Measurements from ENCODE around the gene STK26.
"Not testable (repeated sequence)": the region's sequence is repeated elsewhere in the genome, so short reads cannot be mapped to it uniquely, and the experiment has no call there.

Gene STK26

DNA sequence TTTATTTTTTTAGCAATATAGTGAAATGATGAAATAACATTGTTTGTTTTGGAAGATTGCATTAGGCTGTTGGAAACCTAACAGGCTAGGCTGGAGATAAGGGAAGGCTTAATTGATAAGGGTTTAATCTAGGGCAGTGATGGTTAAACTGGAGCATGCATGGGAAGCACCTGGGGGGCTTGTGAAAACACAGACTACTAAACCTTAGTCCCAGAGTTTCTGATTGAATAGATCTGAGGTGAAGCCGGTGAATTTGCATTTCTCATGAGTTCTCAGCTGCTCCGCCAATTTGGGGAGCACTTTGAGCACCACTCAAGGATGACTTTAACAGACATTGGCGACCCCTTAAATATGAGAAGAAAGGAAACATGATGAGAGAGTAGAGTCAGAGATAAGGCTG is 11.5 kb downstream of the STK26 start:
- no peak for DNase-seq (ENCODE audit: extremely low read depth in 1 of 2, low read depth in 1 of 2)

DNA sequence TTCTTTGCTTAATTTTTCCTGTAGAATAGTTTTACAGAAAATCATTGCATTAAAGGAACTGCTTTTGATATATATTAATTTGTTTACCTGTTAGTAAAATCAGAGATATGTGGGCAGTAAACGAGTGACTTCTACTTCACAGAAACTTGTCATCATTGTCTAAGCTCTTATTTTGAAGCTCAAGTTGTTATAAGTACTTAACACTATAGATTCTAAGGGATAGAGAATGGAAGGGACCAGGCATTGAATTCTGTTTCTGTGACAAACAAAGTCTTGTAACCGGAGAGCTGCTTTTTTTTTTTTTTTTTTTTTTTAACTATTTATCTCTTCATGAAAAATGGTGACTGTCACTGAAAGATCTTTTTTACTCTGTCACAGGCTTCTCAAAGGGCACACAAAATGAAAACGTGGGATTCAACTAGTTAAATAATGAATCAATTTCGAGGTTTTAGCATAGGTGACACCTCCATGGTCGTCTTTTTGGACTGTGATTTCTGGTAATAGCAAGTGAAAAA is 14.4 kb downstream of the STK26 start:
- DNase-seq (ENCODE audit: extremely low read depth in 1 of 2, low read depth in 1 of 2): no peak

DNA sequence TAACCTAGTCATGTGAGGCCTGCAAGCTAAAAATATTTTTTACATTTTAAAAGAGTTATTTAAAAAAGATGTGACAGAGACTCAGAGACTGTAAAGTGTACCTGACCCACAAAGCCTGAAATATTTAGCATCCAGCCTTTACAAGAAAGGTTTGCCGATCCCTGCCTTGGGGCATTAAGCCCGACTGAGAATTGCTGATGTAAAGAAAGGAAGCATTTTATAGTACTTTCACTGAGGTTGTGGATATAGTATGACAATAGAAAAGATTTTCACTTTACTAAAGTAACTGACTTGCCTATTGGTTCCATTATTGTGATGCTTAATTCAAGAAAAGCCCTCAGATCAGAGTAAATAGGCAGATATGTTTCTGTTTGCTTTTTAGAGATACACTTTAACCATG is 17.0 kb downstream of the STK26 start:
- no peak for DNase-seq (ENCODE audit: extremely low read depth in 1 of 2, low read depth in 1 of 2)

DNA sequence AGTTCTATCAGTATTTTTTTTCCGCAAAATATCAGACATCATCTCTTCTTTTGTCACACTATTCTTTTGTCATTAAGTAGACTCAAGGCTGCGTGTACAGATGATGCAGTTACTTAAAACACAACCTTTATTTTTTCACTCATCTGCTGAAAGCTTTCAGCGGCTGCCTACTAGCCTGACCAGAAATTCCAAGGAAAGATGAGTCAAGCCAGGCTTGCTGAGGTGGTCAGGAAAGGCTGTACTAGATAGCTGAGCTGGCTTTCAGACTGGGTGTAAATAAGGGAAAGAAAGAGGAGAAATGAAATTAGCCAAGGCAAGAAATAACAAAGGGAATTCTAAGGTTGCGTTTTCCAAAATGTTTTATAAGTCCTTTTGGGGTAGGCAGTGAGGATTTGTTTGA is 17.9 kb downstream of the STK26 start:
- no peak for DNase-seq (ENCODE audit: extremely low read depth in 1 of 2, low read depth in 1 of 2)

DNA sequence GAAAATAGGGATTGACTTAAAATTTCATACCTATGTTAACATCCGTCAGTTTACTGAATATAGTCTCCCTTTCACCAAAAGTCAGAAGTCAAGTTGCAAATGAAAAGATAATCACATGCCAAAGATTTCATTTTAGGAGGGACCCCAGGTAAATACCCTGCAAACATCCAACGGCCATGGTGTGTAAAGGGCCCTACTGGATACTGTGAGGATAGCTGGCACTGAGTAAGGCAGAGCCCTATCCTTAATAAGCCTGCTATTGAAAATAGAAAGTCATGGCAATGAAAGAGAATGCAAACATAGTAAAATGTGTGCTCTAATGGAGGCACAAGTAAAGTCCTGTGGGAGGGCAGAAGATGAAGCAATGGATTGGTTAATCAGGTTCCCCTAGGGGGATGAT is 20.9 kb downstream of the STK26 start:
- no peak for DNase-seq (ENCODE audit: extremely low read depth in 1 of 2, low read depth in 1 of 2)

DNA sequence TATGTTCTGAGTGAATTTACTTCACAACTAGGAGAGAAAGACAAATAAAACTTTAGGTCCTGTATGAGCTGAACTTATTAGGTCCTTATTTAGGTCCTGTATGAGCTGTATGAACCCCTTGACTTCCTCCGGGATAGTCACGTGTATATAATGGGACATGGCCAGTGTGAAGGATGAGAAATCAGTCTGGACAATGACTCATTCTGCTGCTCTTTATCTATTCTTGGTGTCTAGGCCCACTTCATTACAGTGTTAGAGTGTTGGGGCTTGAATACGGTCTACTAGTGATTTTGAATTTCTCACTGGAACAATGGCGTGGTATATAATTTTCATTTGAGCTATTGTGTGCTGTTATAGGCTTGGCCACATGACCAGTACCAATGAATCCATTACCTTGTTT is 21.9 kb downstream of the STK26 start:
- no peak for DNase-seq (ENCODE audit: extremely low read depth in 1 of 2, low read depth in 1 of 2)

DNA sequence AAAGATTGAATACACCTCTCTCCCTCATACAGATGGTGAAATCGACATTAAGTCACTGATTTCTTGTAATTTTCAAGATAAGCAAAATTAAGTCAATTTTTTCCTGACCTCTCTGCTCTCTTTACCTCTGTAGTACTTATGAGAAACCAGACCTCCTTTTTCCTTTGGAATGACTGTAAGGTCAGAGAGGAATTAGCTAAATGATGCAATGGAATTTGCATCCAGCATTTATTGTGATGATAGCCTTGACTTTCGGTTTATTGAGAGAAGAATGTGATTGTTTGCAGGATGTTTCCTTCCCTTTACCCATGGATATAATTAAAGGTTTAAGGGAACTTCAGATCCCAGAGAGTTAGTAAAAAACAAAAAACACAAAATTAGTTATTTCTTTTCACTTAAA is 22.4 kb downstream of the STK26 start:
- no peak for DNase-seq (ENCODE audit: extremely low read depth in 1 of 2, low read depth in 1 of 2)

DNA sequence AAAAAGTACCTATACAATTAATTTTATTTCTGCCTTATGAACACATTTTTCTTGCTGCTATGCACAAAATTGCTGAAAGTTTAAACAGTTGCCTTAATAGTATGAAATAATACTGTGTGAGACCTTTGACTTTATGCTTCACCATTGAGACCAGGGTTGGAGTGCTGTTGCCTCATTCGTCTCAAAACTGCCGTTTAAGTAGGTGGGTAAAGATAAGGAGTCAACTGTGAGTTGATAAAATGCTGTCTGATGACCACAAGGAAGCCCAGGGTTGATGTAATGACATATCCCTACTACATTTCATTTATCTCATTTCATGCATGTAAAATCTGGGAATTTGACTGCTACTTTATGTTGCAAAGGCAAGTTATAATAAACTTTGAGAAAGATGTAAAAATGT is 23.4 kb downstream of the STK26 start:
- DNase-seq (ENCODE audit: extremely low read depth in 1 of 2, low read depth in 1 of 2): no peak

DNA sequence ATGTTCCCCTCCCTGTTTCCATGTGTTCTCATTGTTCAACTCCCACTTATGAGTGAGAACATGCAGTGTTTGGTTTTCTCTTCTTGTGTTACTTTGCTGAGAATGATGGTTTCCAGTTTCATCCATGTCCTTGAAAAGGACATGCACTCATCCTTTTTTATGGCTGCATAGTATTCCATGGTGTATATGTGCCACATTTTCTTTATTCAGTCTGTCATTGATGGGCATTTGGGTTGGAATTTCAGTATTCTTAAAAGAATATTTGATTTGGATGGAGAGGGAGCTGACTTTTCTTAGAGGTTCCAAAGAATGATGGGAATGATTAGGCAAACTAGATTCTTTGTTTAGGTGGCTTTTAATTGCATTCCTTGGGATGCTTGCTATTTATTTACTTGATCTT is 28.7 kb downstream of the STK26 start:
- DNase-seq (ENCODE audit: extremely low read depth in 1 of 2, low read depth in 1 of 2): not testable (repeated sequence)

DNA sequence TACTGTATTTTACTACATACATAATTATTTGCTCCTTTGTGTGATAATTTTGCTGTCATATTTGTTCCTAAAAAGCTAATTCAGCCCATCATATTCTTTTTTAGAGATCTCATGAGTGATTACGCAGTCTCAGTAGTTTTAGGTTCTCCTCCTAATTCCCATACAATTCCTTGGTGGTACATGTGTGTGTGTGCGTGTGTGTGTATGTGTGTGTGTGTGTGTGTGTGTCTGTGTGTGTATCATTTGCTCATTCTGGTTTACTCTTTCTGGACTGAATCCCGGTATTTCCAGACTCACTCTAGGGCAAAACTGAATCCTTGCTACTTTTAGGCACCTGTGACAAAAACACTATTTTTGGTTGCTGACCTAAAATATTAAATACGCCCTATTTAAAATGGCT is 34.9 kb downstream of the STK26 start:
- DNase-seq (ENCODE audit: extremely low read depth in 1 of 2, low read depth in 1 of 2): no peak

DNA sequence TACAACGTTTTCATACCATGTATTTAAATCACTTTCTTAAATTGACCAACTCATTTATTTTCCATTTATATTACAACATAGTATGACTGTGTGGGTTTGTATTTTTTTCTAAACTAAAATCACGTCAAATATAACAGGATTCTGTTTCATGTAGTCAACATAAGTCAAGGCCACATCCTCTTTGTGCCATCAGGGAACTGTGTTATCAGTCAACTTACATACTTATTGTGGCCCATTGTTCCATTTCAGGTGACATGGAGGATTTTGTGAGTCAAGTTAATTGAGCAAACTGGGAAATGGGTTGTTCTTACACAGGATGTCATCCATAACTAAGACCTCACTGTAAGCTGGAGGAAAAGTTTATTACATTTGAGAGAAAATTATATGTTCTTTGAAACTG is 35.9 kb downstream of the STK26 start:
- DNase-seq (ENCODE audit: extremely low read depth in 1 of 2, low read depth in 1 of 2): no peak

DNA sequence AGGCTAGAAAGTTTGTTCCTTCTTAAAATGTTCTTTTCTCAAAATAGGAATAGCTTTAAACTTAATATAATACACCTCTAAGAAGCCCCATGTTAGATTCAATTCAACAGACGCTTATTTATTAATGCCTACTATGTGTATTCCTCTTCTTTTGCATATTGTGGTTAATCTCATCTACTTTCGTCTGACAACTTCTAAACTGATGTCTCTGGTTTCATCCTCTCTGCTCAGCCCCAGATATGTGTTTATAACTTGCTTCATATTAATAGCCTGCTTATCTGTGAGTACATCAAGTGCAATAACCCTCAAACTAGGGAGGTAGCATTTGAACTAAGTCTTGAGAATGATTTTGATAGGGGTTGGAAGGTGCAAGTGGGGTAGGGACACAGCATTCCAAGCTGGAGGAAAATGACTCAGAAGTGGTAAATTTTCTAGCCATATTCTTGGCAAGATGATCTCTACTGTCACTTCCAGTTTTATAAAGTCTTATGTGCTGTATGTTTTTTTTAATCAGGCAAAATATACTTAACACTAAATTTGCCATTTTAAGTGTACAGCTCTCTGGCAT is 37.0 kb downstream of the STK26 start:
- DNase-seq (ENCODE audit: extremely low read depth in 1 of 2, low read depth in 1 of 2): no peak

DNA sequence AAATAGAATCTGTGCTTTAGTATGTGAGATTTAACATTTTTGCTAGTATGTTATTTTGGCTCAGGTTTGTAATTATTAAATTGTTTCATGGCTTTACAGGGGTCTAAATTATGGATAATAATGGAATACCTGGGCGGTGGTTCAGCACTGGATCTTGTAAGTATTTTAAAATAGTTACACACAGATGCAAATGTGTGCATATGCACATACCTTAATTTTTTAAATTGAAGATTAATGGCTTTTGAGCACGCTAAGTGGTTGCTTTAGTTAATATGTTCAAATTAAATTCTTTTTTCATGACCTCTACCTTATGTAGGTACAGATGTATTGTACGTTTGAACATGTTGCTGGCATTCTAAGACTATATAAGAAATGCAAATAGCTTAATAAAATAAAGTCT is 40.2 kb downstream of the STK26 start:
- DNase-seq (ENCODE audit: extremely low read depth in 1 of 2, low read depth in 1 of 2): no peak

DNA sequence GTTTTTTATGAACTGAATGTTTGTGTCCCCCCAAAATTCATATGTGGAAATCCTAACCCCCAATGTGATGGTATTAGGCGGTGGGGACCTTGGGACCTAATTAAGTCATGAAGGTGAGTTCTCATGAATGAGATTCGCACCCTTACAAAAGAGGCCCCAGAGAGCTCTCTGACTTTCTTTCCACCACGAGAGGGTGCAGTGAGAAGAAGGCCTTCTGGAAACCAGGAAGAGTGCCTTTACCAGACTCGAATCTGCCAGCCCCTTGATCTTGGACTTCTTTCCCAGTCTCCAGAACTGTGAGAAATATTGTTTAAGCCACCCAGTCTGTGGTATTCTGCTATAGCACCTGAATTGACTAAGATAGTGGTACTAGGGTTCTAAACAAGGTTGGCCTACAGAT is 40.8 kb downstream of the STK26 start:
- no peak for DNase-seq (ENCODE audit: extremely low read depth in 1 of 2, low read depth in 1 of 2)

DNA sequence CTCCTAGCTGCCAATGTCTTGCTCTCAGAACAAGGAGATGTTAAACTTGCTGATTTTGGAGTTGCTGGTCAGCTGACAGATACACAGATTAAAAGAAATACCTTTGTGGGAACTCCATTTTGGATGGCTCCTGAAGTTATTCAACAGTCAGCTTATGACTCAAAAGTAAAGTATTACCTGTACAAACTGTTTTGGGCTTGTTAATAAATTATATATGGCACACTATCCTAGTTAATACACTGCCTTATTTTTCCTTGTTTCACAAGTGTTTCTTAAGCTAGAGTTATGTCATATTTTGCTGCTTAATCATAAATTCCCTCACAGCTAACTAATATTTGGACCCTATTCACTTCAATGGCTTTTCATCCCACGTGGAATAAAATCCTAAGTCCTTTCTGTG is 45.3 kb downstream of the STK26 start:
- no peak for DNase-seq (ENCODE audit: extremely low read depth in 1 of 2, low read depth in 1 of 2)

DNA sequence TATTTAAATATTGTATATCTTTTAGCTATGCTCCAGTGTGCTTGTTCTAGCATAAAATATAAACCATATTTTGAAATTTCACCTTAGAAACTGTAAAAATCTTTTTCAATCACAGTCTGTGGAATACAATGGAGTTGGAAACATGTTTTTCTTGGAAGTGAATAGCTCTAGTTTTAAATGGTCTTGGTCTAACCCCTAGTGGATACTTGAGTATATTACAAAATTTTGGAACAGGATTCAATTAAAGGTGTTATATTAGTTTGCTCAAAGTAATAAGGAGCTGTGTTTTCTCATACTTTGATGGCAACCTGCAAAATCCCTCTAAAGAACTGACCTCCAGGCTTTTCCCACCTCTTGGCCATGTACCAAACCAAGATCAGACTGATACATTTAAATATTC is 48.2 kb downstream of the STK26 start:
- DNase-seq (ENCODE audit: extremely low read depth in 1 of 2, low read depth in 1 of 2): no peak

DNA sequence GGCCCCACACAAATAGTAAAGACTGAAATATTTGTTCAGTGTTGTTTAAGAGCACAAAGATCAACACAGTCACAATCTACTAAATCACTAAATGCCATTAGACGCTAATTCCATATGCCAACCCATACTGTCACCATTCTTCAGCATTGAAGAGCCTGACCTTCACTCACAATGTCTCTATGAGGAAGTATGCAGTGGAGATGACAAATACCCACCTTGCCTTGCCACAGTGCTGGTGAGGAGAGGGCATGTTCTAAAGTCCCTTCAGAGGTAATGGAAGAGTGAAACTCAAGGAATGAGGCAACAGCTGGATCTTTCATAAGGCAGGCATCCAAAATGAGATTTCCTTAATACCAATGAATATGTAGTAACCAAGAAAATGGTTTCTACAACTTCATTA is 54.3 kb downstream of the STK26 start:
- no peak for DNase-seq (ENCODE audit: extremely low read depth in 1 of 2, low read depth in 1 of 2)

DNA sequence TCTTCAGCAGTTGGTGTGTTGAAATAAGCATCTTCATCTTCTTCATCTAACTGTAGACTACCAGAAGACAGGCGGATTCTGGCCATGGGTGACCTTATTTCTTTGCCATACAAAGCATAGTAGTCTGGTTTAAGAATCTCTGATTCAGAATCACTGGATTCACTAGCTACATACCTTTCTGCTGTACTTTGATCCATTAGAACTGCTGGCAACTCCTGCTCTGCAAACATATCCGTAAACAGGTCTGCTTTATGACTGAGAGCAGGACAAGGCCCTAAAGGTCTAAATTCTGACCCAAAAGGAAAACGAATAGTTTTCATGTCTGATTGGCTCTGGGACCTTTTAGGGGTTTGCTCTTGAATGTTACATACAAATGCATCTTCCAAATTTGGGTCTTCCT is 54.8 kb downstream of the STK26 start:
- no peak for DNase-seq (ENCODE audit: extremely low read depth in 1 of 2, low read depth in 1 of 2)

DNA sequence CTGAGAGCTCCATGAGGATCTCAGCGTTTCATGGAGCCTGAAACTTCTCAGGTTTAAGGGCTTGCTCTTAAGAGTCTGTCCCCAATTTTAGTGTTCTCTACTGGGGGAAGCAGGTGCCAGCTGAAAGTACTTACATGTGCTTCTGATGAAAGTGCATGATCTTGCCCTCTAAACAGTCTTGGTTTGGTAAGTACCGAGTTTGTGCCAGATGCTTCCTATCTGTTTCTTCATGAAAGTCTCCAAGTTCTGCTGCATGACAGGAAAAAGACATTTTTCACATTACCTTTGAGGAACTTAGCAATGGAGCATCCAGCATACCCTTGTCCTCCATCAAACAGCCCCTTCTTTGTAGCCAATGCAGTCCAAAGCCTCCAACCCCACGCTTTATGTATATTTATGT is 62.7 kb downstream of the STK26 start:
- no peak for DNase-seq (ENCODE audit: extremely low read depth in 1 of 2, low read depth in 1 of 2)

DNA sequence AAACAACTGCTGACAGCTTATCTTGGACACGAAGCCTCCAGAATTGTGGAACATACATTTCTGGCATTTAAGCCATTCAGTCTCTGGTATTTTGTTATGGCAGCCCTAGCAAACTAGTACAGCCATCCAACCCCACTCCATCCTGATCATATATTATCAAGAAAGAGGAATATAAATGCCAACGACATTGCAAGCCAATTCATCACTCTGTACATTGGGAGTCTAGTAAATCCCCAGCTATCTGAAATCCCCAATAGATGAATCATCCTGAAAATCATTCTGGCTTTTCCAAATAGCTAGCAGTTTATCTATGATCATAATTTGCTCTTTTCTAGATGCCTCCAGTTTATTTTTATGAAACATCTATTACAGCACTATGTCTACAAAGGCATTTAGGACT is 63.6 kb downstream of the STK26 start:
- DNase-seq (ENCODE audit: extremely low read depth in 1 of 2, low read depth in 1 of 2): no peak

DNA sequence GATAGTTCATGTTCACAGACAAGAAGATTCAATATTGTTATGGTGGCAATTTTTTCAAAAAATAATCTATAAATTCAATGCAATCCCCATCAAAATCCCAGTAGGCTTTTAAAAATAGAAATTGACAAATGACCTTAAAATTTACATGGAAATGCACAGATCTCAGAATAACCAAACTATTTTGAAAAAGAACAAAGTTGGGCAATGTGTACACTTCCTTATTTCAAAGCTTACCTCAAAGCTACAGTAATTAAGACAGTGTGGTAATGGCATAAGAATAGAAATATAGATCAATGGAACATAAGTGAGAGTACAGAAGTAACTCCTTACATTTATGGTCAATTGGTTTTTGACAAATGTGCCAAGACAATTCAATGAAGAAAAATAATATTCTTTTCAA is 65.8 kb downstream of the STK26 start:
- no peak for DNase-seq (ENCODE audit: extremely low read depth in 1 of 2, low read depth in 1 of 2)

DNA sequence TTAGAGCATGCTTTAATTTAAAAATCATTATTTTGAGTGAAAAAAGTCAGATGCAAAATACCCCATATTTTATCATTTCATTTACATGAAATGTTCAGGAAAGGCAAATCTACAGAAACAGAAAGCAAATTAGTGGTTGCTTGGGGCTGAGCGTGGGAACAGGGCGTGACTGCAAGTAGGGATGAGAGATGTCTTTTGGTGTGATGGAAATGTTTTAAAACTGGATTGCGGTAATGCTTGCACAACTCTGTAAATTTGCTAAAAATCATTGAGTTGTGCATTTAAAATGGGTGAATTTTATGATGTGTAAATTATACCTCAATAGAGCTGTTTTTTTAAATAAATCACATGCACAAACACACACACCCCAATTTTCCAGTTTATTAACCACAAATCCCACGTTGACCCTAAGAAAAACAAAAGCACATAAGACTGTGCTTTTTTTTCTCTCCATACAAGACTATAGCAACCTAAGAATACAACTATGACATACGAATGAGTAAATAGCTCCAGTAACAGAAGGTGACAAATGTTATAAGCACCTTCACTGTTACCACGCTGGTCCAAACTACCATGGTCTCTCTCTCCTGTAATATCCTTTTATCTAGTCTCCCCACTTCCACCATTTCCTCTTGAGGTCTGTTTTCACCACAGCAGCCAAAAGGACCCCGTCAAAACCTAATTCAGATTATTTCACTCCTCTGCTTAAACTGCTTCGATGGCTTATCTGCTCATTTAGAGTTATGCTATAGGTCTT is 67.5 kb downstream of the STK26 start:
- DNase-seq (ENCODE audit: extremely low read depth in 1 of 2, low read depth in 1 of 2): no peak
